ENCODE results near the gene QRFPR. TPM values are rescaled to one million over a fixed set of nuclear protein-coding genes. Genes with fewer than 3 reads are reported as not detected.

Gene QRFPR
- polyA plus RNA-seq, 1 donor (not counting 4 experiments of a cell fraction or from before 2014, with no cell fraction given), result 0.38 TPM

DNA sequence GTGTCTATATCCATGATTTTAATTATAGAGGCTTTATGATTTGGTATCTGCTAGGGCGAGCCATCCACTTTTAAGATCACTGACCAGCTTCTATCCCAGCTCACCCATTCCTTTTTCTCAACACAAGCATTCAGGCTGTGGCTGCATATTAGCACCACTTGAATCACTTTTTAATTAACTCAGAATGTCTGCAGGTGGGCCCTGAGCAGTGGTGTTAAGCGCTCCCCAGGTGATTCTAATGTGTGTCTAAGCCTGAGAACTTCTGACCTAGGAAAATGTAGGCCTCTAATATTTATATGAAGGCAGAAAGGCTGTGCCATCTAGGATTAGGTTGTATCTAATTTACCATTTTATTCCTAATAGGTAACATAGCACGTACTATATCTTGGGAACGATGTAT is 19.8 kb upstream of the QRFPR start:
- H3K27me3 ChIP-seq (ENCODE audit: control insufficient read depth, extremely low read depth, insufficient read depth, low read length), result no peaks in the 10 kb centered on the region
- no peaks in the 10 kb centered on the region for H3K36me3 ChIP-seq (ENCODE audit: control insufficient read depth in 2 of 2, extremely low read depth in 1 of 2, insufficient read depth in 2 of 2, low read length in 2 of 2)
- no peak overlapping the region for H3K9ac ChIP-seq (ENCODE audit: control insufficient read depth, extremely low read depth, insufficient read depth, low read length)
- H3K4me3 ChIP-seq (ENCODE audit: control insufficient read depth in 2 of 3, extremely low read depth in 1 of 3, insufficient read depth in 2 of 3, low read depth in 1 of 3, low read length in 3 of 3), result no peak overlapping the region
- H3K4me2 ChIP-seq (ENCODE audit: control insufficient read depth, extremely low read depth, insufficient read depth, low read depth, low read length), result no peak overlapping the region
- H2AFZ ChIP-seq (ENCODE audit: control insufficient read depth, low read length), result no peak overlapping the region
- FAIRE-seq, result no peak
- no peak for DNase-seq (ENCODE audit: low read depth, low spot score)
- no peak overlapping the region for H3K27ac ChIP-seq (ENCODE audit: control insufficient read depth, insufficient read depth, low read length)
- no peaks in the 10 kb centered on the region for H4K20me1 ChIP-seq (ENCODE audit: control insufficient read depth, extremely low read depth, insufficient read depth, low read length)
- dilution Hi-C loops (cut with MboI; ENCODE audit: extremely low pct_ligation_motif_present, low sequenced_read_pairs), result no loop called here
- H3K9me1 ChIP-seq (ENCODE audit: control insufficient read depth, extremely low read depth, insufficient read depth, low read length), result no peaks in the 10 kb centered on the region
- H3K4me1 ChIP-seq (ENCODE audit: control insufficient read depth, extremely low read depth, insufficient read depth, low read length), result no peaks in the 10 kb centered on the region
- H3K79me2 ChIP-seq (ENCODE audit: control insufficient read depth, insufficient read depth, low read length), result no peaks in the 10 kb centered on the region
- H3K9me3 ChIP-seq (ENCODE audit: control insufficient read depth, low read depth, low read length), result no peaks in the 10 kb centered on the region
- TF ChIP-seq CTCF (optimal IDR thresholded peaks at IDR 0.05 in 1 of 3, IDR thresholded peaks at IDR 0.05 in 1 of 3, conservative IDR thresholded peaks at IDR 0.05 in 1 of 3; ENCODE audit: extremely low read depth in 1 of 3, insufficient read depth in 2 of 3, low read length in 3 of 3) (no peak), EZH2 (IDR thresholded peaks at IDR 0.05; ENCODE audit: low read length) (no peak)

DNA sequence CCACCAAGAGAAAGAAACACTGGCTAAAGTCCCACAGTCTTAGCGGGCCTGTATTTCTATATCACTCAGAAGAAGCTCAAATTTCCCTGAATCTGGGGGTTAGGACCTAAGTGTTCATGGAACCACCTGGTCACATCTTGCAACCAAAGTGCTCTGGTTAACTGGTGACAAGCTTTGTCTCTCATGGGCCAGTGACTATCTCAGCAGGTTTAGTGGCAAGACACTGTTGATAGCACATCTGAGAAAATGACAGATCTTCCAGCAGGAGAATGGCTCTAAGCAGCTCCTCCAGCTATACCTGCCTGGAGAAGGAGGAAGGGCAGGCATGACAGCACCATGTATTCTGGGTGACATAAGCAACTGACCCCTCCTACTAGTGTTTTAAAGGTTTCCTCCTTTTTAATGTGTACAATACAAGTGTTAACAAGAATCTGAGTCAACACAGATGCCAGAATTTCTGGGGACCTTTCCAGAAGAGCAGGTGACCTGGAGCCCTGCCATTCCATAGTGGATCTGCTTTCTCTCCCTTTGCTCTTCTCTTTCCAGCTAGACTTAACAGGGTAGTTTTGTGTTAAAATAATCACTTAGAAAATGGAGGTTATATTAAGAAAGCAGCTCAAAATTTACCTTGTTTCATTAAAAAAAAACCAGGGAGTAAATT is 17.3 kb upstream of the QRFPR start:
- FAIRE-seq (no peak), DNase-seq (ENCODE audit: low read depth, low spot score) (no peak)
- no peak overlapping the region for H3K4me2 ChIP-seq (ENCODE audit: control insufficient read depth, extremely low read depth, insufficient read depth, low read depth, low read length)
- H3K27me3 ChIP-seq (ENCODE audit: control insufficient read depth, extremely low read depth, insufficient read depth, low read length), result no peaks in the 10 kb centered on the region
- H3K9me1 ChIP-seq (ENCODE audit: control insufficient read depth, extremely low read depth, insufficient read depth, low read length), result no peaks in the 10 kb centered on the region
- no peaks in the 10 kb centered on the region for H4K20me1 ChIP-seq (ENCODE audit: control insufficient read depth, extremely low read depth, insufficient read depth, low read length)
- no peaks in the 10 kb centered on the region for H3K79me2 ChIP-seq (ENCODE audit: control insufficient read depth, insufficient read depth, low read length)
- no peaks in the 10 kb centered on the region for H3K9me3 ChIP-seq (ENCODE audit: control insufficient read depth, low read depth, low read length)
- no peak for TF ChIP-seq CTCF (optimal IDR thresholded peaks at IDR 0.05 in 1 of 3, IDR thresholded peaks at IDR 0.05 in 1 of 3, conservative IDR thresholded peaks at IDR 0.05 in 1 of 3; ENCODE audit: extremely low read depth in 1 of 3, insufficient read depth in 2 of 3, low read length in 3 of 3)
- TF ChIP-seq EZH2 (IDR thresholded peaks at IDR 0.05; ENCODE audit: low read length), result no peak
- H3K27ac ChIP-seq (ENCODE audit: control insufficient read depth, insufficient read depth, low read length), result no peak overlapping the region
- H3K36me3 ChIP-seq (ENCODE audit: control insufficient read depth in 2 of 2, extremely low read depth in 1 of 2, insufficient read depth in 2 of 2, low read length in 2 of 2), result no peaks in the 10 kb centered on the region
- H3K4me1 ChIP-seq (ENCODE audit: control insufficient read depth, extremely low read depth, insufficient read depth, low read length), result no peaks in the 10 kb centered on the region
- no peak overlapping the region for H2AFZ ChIP-seq (ENCODE audit: control insufficient read depth, low read length)
- dilution Hi-C loops (cut with MboI; ENCODE audit: extremely low pct_ligation_motif_present, low sequenced_read_pairs), result no loop called here
- no peak overlapping the region for H3K4me3 ChIP-seq (ENCODE audit: control insufficient read depth in 2 of 3, extremely low read depth in 1 of 3, insufficient read depth in 2 of 3, low read depth in 1 of 3, low read length in 3 of 3)
- no peak overlapping the region for H3K9ac ChIP-seq (ENCODE audit: control insufficient read depth, extremely low read depth, insufficient read depth, low read length)
